Neutrophil (primary cell): ENCODE measurements around the gene CCT4.
"Not testable (repeated sequence)": the region's sequence is repeated elsewhere in the genome, so short reads cannot be mapped to it uniquely, and the experiment has no call there.

Experiments
- H3K27ac ChIP-seq: fragments of 200-600 bp; sonication (generic); 2 replicates; pipeline ENCODE4 v1.5.1; 2016; ENCODE audit warnings: mild to moderate bottlenecking, moderate library complexity
- H3K27me3 ChIP-seq: fragments of 200-600 bp; sonication (generic); 2 replicates; pipeline ENCODE4 v1.6.0; 2016; ENCODE audit warnings: mild to moderate bottlenecking
- H3K36me3 ChIP-seq: fragments of 200-600 bp; sonication (generic); 2 replicates; pipeline ENCODE4 v1.5.1; 2017
- H3K4me1 ChIP-seq, 2 experiments: fragments of 200-600 bp in 1 of 2; sonication (generic) in 1 of 2; 1 replicate in 1 of 2; 2 replicates in 1 of 2; pipeline versions ENCODE4 v1.5.1 to v1.6.1; 2013 to 2016; ENCODE audit warnings: low read depth in 1 of 2, low read length in 1 of 2, mild to moderate bottlenecking in 1 of 2, moderate library complexity in 1 of 2; ENCODE audit not compliant: control insufficient read depth in 1 of 2, insufficient read depth in 1 of 2
- H3K4me3 ChIP-seq, 2 experiments: fragments of 200-600 bp in 1 of 2; sonication (generic) in 1 of 2; 1 replicate in 1 of 2; 2 replicates in 1 of 2; pipeline ENCODE4 v1.5.1; 2013 to 2016; ENCODE audit warnings: low read depth in 1 of 2, low read length in 1 of 2, mild to moderate bottlenecking in 1 of 2, moderate library complexity in 1 of 2
- H3K9me3 ChIP-seq: fragments of 200-600 bp; sonication (generic); 2 replicates; pipeline ENCODE4 v1.5.1; 2016
- CTCF ChIP-seq: fragments of 200-600 bp; sonication (generic); IDR thresholded peaks from 2 replicates; pipeline ENCODE4 v1.5.1; 2016; ENCODE audit warnings: antibody characterized with exemption

Gene CCT4

GRCh38 chr2:61887717-61888266 lies 664 bp downstream of the CCT4 start:
- H3K4me1 ChIP-seq = peaks cover 11% of the 10 kb centered on the region in 2 experiments
- peak overlapping the region; percentile 96 for H3K27ac ChIP-seq
- no peaks in the 10 kb centered on the region for H3K27me3 ChIP-seq
- H3K4me3 ChIP-seq = peak overlapping the region; percentile 88 to 98
- TF ChIP-seq CTCF = no peak
- no peaks in the 10 kb centered on the region for H3K9me3 ChIP-seq
- H3K36me3 ChIP-seq = peaks cover 16% of the 10 kb centered on the region

GRCh38 chr2:61885896-61886603 lies 2.4 kb downstream of the CCT4 start:
- no peaks in the 10 kb centered on the region for H3K9me3 ChIP-seq
- H3K27me3 ChIP-seq = no peaks in the 10 kb centered on the region
- TF ChIP-seq CTCF = no peak
- H3K4me3 ChIP-seq = no peak overlapping the region
- peaks cover 11% of the 10 kb centered on the region in 2 experiments for H3K4me1 ChIP-seq
- H3K27ac ChIP-seq = no peak overlapping the region
- H3K36me3 ChIP-seq = peaks cover 26% of the 10 kb centered on the region

GRCh38 chr2:61882850-61883249 lies 5.6 kb downstream of the CCT4 start:
- Histone ChIP-seq H3K9me3 (no peaks in the 10 kb centered on the region), H3K27me3 (no peaks in the 10 kb centered on the region), H3K4me3 (no peak overlapping the region), H3K27ac (no peak overlapping the region), H3K36me3 (peaks cover 54% of the 10 kb centered on the region), H3K4me1 (peaks cover 8 to 10% of the 10 kb centered on the region in 2 experiments)
- TF ChIP-seq CTCF = no peak

- H3K4me1 ChIP-seq, H3K9me3 ChIP-seq, H3K27me3 ChIP-seq, H3K27ac ChIP-seq, H3K4me3 ChIP-seq: not testable (repeated sequence)
- H3K36me3 ChIP-seq = peaks cover 80% of the 10 kb centered on the region
These were observed 9.1 kb downstream of the CCT4 start for GRCh38 chr2:61879351-61879750.

- Histone ChIP-seq H3K27ac (no peak overlapping the region), H3K36me3 (peaks cover 81% of the 10 kb centered on the region)
These were observed 9.7 kb downstream of the CCT4 start for GRCh38 chr2:61878761-61879160.

More at GRCh38 chr2:61878761-61879160, 9.7 kb downstream of the CCT4 start:
- Histone ChIP-seq H3K4me3 (no peak overlapping the region), H3K27me3 (no peaks in the 10 kb centered on the region), H3K9me3 (no peaks in the 10 kb centered on the region), H3K4me1 (no peaks in the 10 kb centered on the region)
- no peak for TF ChIP-seq CTCF
